ENCODE results near the gene IFIH1. TPM values are rescaled to one million over a fixed set of nuclear protein-coding genes. Genes with fewer than 3 reads are reported as not detected.

Gene IFIH1
- total RNA-seq, 2 donors from 2014 or later: 8.5 to 11.4 TPM

GRCh38 chr2:162265666-162266459, 52.6 kb downstream of the IFIH1 start:
- no peak for DNase-seq
- ATAC-seq: peak in 1 of 2 donors; percentile 18
- intact Hi-C loops (cut with DNase I): no loop called here

- intact Hi-C loops (cut with DNase I): no loop called here
- peak; percentile 56 for DNase-seq
- ATAC-seq: peak; percentile 89 to 91
Observed at GRCh38 chr2:162261032-162261945, 57.2 kb downstream of the IFIH1 start.

GRCh38 chr2:162258686-162259085, 59.8 kb downstream of the IFIH1 start:
- DNase-seq (no peak), ATAC-seq (no peak)
- intact Hi-C loops (cut with DNase I): no loop called here

GRCh38 chr2:162258169-162258568, 60.3 kb downstream of the IFIH1 start:
- intact Hi-C loops (cut with DNase I): no loop called here
- no peak for ATAC-seq
- DNase-seq: no peak

GRCh38 chr2:162257425-162257824, 61.1 kb downstream of the IFIH1 start:
- ATAC-seq (no peak), DNase-seq (no peak)
- intact Hi-C loops (cut with DNase I): no loop called here

- DNase-seq (no peak), ATAC-seq (peak in 1 of 2 donors; percentile 21)
- intact Hi-C loops (cut with DNase I): no loop called here
Observed at GRCh38 chr2:162256591-162256991, 61.9 kb downstream of the IFIH1 start.

- intact Hi-C loops (cut with DNase I): no loop called here
- no peak for ATAC-seq
- DNase-seq: no peak
Observed at GRCh38 chr2:162254236-162254871, 64.1 kb downstream of the IFIH1 start.

GRCh38 chr2:162253435-162253834, 65.0 kb downstream of the IFIH1 start:
- no peak for ATAC-seq
- no peak for DNase-seq
- intact Hi-C loops (cut with DNase I): no loop called here

- intact Hi-C loops (cut with DNase I): no loop called here
- no peak for DNase-seq
- no peak for ATAC-seq
Observed at GRCh38 chr2:162252153-162252552, 66.3 kb downstream of the IFIH1 start.

- ATAC-seq (no peak), DNase-seq (no peak)
- intact Hi-C loops (cut with DNase I): no loop called here
Observed at GRCh38 chr2:162245781-162246180, 72.7 kb downstream of the IFIH1 start.

GRCh38 chr2:162245061-162245460, 73.4 kb downstream of the IFIH1 start:
- peak in 1 of 2 donors; percentile 49 for ATAC-seq
- intact Hi-C loops (cut with DNase I): no loop called here
- no peak for DNase-seq

- ATAC-seq (peak; percentile 41 to 96), DNase-seq (peak; percentile 34)
- intact Hi-C loops (cut with DNase I): no loop called here
Observed at GRCh38 chr2:162244541-162245031, 73.9 kb downstream of the IFIH1 start.

- no peak for ATAC-seq
- no peak for DNase-seq
- intact Hi-C loops (cut with DNase I): no loop called here
Observed at GRCh38 chr2:162243715-162244114, 74.8 kb downstream of the IFIH1 start.

GRCh38 chr2:162243294-162243693, 75.2 kb downstream of the IFIH1 start, which contains the start of gene FAP:
TSS of gene FAP (minus strand) at chr2:162243445. CDS start at chr2:162243327, 118 bp downstream.
- ATAC-seq (peak; percentile 30 to 78), DNase-seq (no peak)
- intact Hi-C loops (cut with DNase I): no loop called here

GRCh38 chr2:162242586-162243280, 75.8 kb downstream of the IFIH1 start:
- intact Hi-C loops (cut with DNase I): no loop called here
- ATAC-seq (no peak), DNase-seq (no peak)

- intact Hi-C loops (cut with DNase I): no loop called here
- no peak for DNase-seq
- ATAC-seq: no peak
Observed at GRCh38 chr2:162241571-162241970, 76.9 kb downstream of the IFIH1 start.

GRCh38 chr2:162234620-162235462, 83.6 kb downstream of the IFIH1 start:
- intact Hi-C loops (cut with DNase I): no loop called here
- no peak for DNase-seq
- ATAC-seq: no peak

- DNase-seq (no peak), ATAC-seq (no peak)
- intact Hi-C loops (cut with DNase I): no loop called here
Observed at GRCh38 chr2:162233197-162233596, 85.3 kb downstream of the IFIH1 start.

Measured in left cardiac atrium (tissue), 4 donors.